Body of pancreas (tissue), 4 donors: ENCODE results near the gene HNRNPC. TPM values are rescaled to one million over a fixed set of nuclear protein-coding genes. Genes with fewer than 3 reads are reported as not detected.

ENCODE experiments used
- ATAC-seq: fragments of 150-250 bp; one replicate; pipeline ENCODE4 v1.9.1; 2016
- DNase-seq, 4 donors: peaks; one replicate each; pipeline ENCODE4 v3.0.0-alpha.2; 2019
- H3K27ac ChIP-seq, 4 donors: fragments of 200-600 bp; sonication (generic); 1 replicate in 3 of 4; 2 replicates in 1 of 4; pipeline versions ENCODE4 v1.5.1 to v1.6.1; 2016 to 2019; ENCODE audit warnings: mild to moderate bottlenecking in 1 of 4, mixed read lengths in 1 of 4, moderate library complexity in 1 of 4
- H3K27me3 ChIP-seq, 2 donors: fragments of 200-600 bp; sonication (generic); one replicate each; pipeline ENCODE4 v1.6.0; 2016; ENCODE audit warnings: mild to moderate bottlenecking in 1 of 2
- H3K36me3 ChIP-seq, 2 donors: fragments of 200-600 bp; sonication (generic); replicated peaks in 1 of 2; 2 replicates each; pipeline ENCODE4 v1.5.1; 2016; ENCODE audit warnings: low read depth in 2 of 2; ENCODE audit not compliant: insufficient read depth in 1 of 2
- H3K4me1 ChIP-seq: fragments of 200-600 bp; sonication (generic); one replicate; pipeline ENCODE4 v1.6.0; 2016
- H3K4me3 ChIP-seq, 2 donors: fragments of 200-600 bp; sonication (generic); 1 replicate in 1 of 2; 2 replicates in 1 of 2; pipeline ENCODE4 v1.5.1; 2016 to 2019
- H3K9me3 ChIP-seq, 3 donors: fragments of 200-600 bp; sonication (generic); 1 replicate in 2 of 3; 2 replicates in 1 of 3; pipeline ENCODE4 v1.5.1; 2016
- POLR2A ChIP-seq, 3 donors: fragments of 450-650 bp; IDR thresholded peaks; one replicate each; pipeline ENCODE4 v1.6.1; 2016; ENCODE audit warnings: antibody characterized with exemption in 3 of 3, mild to moderate bottlenecking in 2 of 3
- WGBS, 2 donors: methylation state at CpG; one replicate each; pipeline ENCODE4 v1.1.5; 2017; 5-methylcytosine and 5-hydroxymethylcytosine counted together
- intact Hi-C: fragments of 100-400 bp; cut with DNase I; formaldehyde crosslinking; loops from one replicate; pipeline ENCODE4 v1.15.1; 2023
- total RNA-seq, 2 donors: library from RNA; depleted of rRNA; stranded (reverse); fragments of >200 nt; gene quantifications; one replicate each; pipeline ENCODE4 v1.1.0, GENCODE V29; 2016
- TF ChIP-seq, protein P1 (sequence below), 7 experiments: fragments of 450-650 bp in 4 of 7; fragments of 200-600 bp in 3 of 7; sonication (generic) in 3 of 7; IDR thresholded peaks; one replicate each; pipeline ENCODE4 v1.5.1; 2016 to 2019; ENCODE audit warnings: antibody characterized with exemption in 7 of 7

The HNRNPC gene
- total RNA-seq, 2 donors from 2014 or later, result 245 to 251 TPM

DNA sequence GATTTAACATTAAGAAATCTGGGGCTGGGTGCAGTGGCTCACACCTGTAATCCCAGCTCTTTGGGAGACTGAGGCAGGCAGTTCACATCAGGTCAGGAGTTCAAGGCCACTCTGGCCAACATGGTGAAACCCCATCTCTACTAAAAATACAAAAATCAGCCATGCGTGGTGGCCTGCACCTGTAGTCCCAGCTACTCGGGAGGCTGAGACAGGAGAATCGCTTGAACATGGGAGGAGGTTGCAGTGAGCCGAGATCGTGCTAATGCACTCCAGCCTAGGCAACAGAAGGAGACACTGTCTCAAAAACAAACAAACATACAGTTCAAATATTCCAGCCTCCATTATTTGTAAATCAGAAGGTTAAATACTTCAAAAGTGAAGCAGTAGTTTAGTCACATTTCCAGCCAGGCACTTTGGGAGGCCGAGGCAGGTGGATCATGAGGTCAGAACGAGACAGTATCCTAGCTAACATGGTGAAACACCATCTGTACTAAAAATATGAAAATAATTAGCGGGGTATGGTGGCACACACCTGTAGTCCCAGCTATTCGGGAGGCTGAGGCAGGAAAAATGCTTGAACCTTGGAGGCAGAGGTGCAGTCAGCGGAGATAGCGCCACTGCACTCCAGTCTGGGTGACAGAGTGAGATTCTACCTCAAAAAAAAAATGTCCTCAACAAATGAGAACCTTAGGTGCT lies 30.3 kb downstream of the HNRNPC start:
- H3K36me3 ChIP-seq, result peaks cover 0 to 3% of the 10 kb centered on the region in 2 donors
- no peaks in the 10 kb centered on the region for H3K27me3 ChIP-seq
- DNase-seq, result no peak
- H3K4me1 ChIP-seq, result peaks cover 77% of the 10 kb centered on the region
- TF ChIP-seq, protein P1, sequence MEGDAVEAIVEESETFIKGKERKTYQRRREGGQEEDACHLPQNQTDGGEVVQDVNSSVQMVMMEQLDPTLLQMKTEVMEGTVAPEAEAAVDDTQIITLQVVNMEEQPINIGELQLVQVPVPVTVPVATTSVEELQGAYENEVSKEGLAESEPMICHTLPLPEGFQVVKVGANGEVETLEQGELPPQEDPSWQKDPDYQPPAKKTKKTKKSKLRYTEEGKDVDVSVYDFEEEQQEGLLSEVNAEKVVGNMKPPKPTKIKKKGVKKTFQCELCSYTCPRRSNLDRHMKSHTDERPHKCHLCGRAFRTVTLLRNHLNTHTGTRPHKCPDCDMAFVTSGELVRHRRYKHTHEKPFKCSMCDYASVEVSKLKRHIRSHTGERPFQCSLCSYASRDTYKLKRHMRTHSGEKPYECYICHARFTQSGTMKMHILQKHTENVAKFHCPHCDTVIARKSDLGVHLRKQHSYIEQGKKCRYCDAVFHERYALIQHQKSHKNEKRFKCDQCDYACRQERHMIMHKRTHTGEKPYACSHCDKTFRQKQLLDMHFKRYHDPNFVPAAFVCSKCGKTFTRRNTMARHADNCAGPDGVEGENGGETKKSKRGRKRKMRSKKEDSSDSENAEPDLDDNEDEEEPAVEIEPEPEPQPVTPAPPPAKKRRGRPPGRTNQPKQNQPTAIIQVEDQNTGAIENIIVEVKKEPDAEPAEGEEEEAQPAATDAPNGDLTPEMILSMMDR (IDR thresholded peaks at IDR 0.05), result no peak
- TF ChIP-seq POLR2A (IDR thresholded peaks at IDR 0.05), result no peak
- no peak overlapping the region for H3K4me3 ChIP-seq
- intact Hi-C loops, result loop anchor here (10.0 kb wide), 1 partner anchor 136 kb away; no protein-coding TSS in a partner anchor
- no peak overlapping the region for H3K27ac ChIP-seq
- H3K9me3 ChIP-seq, result no peaks in the 10 kb centered on the region
- WGBS, 2 donors, result 89 to 90% methylated on average over 11 of the region's 11 CpGs
- no peak for ATAC-seq

DNA sequence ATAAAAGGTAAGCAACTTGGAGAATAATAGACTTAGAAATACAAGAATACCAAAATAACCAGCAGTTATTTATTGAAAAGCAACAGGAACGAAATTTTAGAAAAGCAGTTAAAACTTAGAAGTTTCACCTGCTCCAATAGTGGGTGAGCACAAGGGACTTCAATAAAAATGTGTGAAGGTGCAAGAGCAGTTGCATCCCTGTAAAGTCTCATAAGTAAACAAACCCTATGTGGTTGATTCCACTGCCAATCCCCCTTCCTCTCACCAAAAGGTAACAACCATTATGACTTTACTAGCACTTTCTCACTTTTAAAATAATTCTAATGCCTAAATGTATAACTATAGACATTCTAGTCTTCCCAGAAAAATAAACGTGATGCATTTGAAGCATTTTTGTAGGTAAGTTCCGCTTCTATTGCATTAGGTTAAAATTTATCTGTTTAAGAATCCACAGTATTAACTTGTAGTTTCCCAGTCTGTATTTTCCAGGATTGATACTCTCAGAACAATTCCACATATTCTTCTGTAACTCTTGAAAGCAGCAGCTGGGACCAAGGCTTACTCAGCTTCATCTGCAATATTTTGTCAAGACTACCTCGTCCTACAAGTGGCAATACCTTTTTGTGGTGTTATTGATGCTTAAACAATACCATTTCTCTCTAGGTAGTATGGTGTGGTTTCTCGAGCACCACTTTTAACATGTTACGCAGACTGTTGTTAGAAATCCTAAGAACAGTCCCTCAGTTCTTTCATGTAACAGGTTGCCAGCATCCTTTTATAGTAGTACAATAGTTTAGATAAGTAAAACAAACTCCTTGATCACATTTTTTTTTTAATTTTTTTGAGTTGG lies 32.1 kb downstream of the HNRNPC start:
- 62 to 67% methylated on average over 6 of the region's 6 CpGs for WGBS, 2 donors
- ATAC-seq, result no peak
- TF ChIP-seq, protein P1 (IDR thresholded peaks at IDR 0.05), result no peak
- TF ChIP-seq POLR2A (IDR thresholded peaks at IDR 0.05), result no peak
- peaks cover 0 to 9% of the 10 kb centered on the region in 2 donors for H3K36me3 ChIP-seq
- intact Hi-C loops, result loop anchor here (10.0 kb wide), 1 partner anchor 138 kb away; no protein-coding TSS in a partner anchor
- no peaks in the 10 kb centered on the region for H3K9me3 ChIP-seq
- H3K27me3 ChIP-seq, result no peaks in the 10 kb centered on the region
- DNase-seq, result no peak
- no peak overlapping the region for H3K27ac ChIP-seq
- H3K4me1 ChIP-seq, result peaks cover 79% of the 10 kb centered on the region
- no peak overlapping the region for H3K4me3 ChIP-seq

DNA sequence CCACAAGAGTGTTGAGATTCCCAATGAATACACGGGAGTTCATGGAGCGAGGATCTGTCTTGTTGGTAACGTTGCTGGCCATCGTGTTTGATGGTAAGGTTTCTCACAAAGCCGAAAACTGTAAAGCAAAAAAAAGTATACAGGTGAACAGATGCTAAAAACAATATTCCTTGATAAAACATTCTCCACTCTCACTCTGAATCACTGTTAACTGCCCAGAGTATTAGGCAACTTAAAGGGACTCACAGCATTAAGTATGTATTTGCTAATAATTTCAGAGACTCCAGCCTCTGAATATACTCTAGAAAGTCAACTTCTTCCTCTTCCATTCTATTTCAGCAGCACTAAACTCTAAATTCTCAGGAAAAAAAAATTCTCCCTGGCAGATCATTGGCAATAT lies 35.1 kb downstream of the HNRNPC start:
- no peak for ATAC-seq
- intact Hi-C loops, result loop anchor here (10.0 kb wide), 1 partner anchor 141 kb away; no protein-coding TSS in a partner anchor
- H3K36me3 ChIP-seq, result peaks cover 0 to 29% of the 10 kb centered on the region in 2 donors

DNA sequence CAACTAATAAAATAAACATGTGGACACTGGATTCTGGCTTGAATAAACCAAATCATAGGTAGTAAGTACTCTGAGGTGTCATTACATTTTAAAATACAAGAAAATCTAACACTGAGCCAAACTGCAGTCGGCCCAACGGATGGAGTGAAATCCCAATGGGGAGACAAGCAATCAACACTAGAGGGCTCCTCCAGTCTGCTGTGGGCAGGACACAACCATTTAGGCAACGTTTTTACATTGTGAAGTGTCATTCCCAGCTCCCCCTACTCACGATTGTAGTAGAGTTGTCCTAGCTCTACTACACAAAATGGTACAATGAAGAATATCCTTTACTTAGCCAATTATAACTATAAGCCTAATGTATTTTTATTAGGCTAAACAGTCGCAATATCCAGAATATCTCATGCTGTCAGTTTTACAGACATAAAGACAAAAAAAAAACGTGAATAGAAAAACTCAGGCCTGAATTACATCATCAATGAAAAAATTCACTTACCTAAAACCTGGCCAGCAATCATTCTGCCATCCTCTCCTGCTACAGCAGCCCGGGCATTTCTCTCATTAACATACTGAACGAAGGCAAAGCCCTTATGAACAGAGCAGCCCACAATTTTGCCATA lies 35.7 kb downstream of the HNRNPC start:
- peaks cover 0 to 29% of the 10 kb centered on the region in 2 donors for H3K36me3 ChIP-seq
- no peaks in the 10 kb centered on the region for H3K27me3 ChIP-seq
- peaks cover 68% of the 10 kb centered on the region for H3K4me1 ChIP-seq
- intact Hi-C loops, result loop anchor here (10.0 kb wide), 1 partner anchor 141 kb away; no protein-coding TSS in a partner anchor
- WGBS, 2 donors, result 36 to 42% methylated on average over 8 of the region's 8 CpGs
- no peak overlapping the region for H3K27ac ChIP-seq
- no peak overlapping the region for H3K4me3 ChIP-seq
- no peaks in the 10 kb centered on the region for H3K9me3 ChIP-seq
- ATAC-seq, result no peak
- no peak for TF ChIP-seq POLR2A (IDR thresholded peaks at IDR 0.05)
- TF ChIP-seq, protein P1 (IDR thresholded peaks at IDR 0.05), result peak in 4 of 7 experiments; percentile 15 to 33 (median 18)
- DNase-seq, result no peak

More for the DNA sequence above, 35.1 kb downstream of the HNRNPC start:
- peak overlapping the region in 1 of 4 donors; percentile 27 for H3K27ac ChIP-seq
- no peaks in the 10 kb centered on the region for H3K9me3 ChIP-seq
- no peaks in the 10 kb centered on the region for H3K27me3 ChIP-seq
- no peak overlapping the region for H3K4me3 ChIP-seq
- TF ChIP-seq, protein P1 (IDR thresholded peaks at IDR 0.05), result no peak
- TF ChIP-seq POLR2A (IDR thresholded peaks at IDR 0.05), result no peak
- H3K4me1 ChIP-seq, result peaks cover 72% of the 10 kb centered on the region
- DNase-seq, result no peak
- 66 to 75% methylated on average over 5 of the region's 5 CpGs for WGBS, 2 donors
